Stimulated activated CD8-positive, alpha-beta memory T cell treated with anti-CD3 and anti-CD28 coated beads, Interleukin-7, amount 100 ng/mL, for 4 hours (primary cell): Measurements from ENCODE around the gene GRID2.

Experiments
- DNase-seq, 2 donors: peaks; one replicate each; pipeline ENCODE4 v3.0.0-alpha.2; 2020; ENCODE audit warnings: low read depth in 2 of 2

GRID2 gene

GRCh38 chr4:93072292-93072691 lies 768.5 kb downstream of the GRID2 start:
- DNase-seq, result no peak

GRCh38 chr4:93080316-93080715 lies 776.5 kb downstream of the GRID2 start:
- DNase-seq, result no peak

- DNase-seq, result no peak
Measured at GRCh38 chr4:93084599-93085305, 781.0 kb downstream of the GRID2 start.

- DNase-seq, result no peak
Measured at GRCh38 chr4:93086356-93086755, 782.6 kb downstream of the GRID2 start.

- no peak for DNase-seq
Measured at GRCh38 chr4:93092765-93093164, 789.0 kb downstream of the GRID2 start.

GRCh38 chr4:93103042-93103441 lies 799.3 kb downstream of the GRID2 start:
- no peak for DNase-seq

GRCh38 chr4:93116624-93117023 lies 812.9 kb downstream of the GRID2 start:
- DNase-seq, result no peak

DNA sequence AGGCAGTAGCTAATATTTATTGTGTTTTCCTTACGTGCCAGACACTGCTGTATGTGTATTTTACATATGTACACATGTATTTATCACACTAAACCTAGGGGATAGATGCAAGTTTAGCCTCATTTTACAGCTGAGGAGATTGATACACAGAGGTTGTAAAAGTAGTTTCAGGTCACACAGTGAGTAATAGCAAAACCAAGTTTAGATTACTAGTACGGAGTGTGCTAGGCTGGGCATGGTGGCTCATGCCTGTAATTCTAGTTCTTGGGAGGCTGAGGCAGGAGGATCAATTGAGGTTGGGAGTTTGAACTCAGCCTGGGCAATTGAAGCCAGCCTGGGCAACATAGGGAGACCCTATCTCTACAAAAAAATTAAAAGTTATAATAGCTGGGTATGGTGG lies 823.7 kb downstream of the GRID2 start:
- no peak for DNase-seq

- DNase-seq, result no peak
Measured at GRCh38 chr4:93132631-93133030, 828.9 kb downstream of the GRID2 start.

GRCh38 chr4:93139118-93139517 lies 835.4 kb downstream of the GRID2 start:
- no peak for DNase-seq

GRCh38 chr4:93143902-93144301 lies 840.1 kb downstream of the GRID2 start:
- DNase-seq, result no peak

DNA sequence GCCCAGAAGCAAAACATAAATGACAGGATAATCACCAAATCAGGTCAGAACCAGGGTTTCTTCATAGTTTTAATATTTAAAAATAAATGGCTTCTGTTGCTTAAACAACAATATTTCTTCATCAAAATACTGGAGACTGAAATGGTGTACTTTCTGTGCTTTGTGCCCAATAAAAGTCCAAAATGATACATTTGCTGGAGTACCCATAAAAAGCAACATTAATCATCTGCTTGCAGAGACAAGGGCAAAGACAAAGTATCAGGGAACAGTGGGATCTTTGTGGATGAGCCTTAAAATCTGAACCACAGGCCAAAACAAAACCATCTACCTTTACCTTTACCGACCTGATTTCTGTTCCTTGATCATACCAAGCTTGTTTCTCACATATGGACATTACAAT lies 840.9 kb downstream of the GRID2 start:
- DNase-seq, result no peak

DNA sequence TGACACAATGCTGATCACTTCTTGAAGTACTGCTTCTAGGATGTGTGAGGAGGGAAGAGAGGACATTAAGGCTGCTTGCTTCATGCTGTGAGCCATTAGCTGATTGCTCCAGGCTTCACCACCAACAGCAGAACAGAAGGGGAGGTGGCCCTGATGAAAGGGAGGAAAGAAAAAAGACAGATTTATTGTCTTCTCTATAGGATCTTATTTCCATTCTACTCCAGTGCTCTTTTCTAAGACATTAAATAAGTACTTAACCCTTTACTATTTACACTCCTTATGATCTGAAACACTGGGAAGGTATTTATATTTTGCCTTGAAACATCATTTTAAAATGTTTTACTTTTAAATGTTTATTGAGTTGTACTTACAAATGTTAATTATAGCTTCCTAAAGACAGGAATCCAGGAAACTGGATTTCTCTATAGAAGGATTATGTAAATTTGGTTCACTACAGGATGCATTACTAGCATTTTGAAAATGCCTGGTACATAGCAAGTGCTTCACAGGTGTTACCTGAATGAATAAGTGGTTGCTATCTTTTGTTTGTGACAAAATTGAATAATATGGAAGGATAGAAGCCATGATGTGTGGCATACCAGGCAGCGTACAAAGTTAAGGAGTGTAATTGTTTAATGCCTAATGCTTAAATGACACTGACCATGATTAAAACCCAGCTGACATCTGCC lies 843.9 kb downstream of the GRID2 start:
- no peak for DNase-seq

DNA sequence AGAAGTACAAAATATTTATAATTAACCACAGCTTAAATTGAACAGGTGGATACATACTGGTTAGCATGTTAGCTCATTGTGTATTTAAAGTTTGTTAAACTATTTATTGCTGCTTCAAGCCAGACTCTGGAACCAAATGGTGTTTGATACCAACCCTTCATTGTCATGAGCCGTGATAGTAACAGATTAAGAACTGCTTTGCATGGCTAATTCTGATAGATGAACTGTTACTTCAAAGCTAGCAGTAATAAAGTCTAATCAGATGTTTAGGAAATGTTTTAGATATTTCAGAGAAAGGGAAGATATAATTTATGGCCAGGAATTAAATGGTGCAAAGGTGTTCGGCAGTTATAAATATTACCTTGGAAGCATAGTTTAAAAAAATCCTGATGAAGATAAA lies 848.7 kb downstream of the GRID2 start:
- DNase-seq, result no peak

GRCh38 chr4:93157986-93158385 lies 854.2 kb downstream of the GRID2 start:
- no peak for DNase-seq

DNA sequence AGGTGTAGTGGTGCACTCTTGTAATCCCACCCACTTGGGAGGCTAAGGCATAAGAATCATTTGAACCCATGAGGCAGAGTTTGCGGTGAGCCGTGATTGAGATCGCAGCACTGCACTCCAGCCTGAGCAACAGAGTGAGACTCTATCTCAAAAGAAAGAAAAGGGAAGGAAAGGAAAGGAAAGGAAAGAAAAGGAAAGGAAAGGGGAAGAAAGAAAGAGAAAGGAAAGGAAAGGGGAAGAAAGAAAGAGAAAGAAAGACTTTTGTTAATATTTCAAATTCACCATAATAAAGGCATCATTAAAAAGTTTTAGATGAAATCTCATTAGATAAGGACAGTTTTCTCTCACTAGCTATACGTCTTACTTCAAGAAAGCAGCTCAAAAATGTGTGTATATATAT lies 864.3 kb downstream of the GRID2 start:
- DNase-seq, result no peak

- no peak for DNase-seq
Measured at GRCh38 chr4:93169966-93170365, 866.2 kb downstream of the GRID2 start.

GRCh38 chr4:93174598-93174997 lies 870.8 kb downstream of the GRID2 start:
- no peak for DNase-seq

DNA sequence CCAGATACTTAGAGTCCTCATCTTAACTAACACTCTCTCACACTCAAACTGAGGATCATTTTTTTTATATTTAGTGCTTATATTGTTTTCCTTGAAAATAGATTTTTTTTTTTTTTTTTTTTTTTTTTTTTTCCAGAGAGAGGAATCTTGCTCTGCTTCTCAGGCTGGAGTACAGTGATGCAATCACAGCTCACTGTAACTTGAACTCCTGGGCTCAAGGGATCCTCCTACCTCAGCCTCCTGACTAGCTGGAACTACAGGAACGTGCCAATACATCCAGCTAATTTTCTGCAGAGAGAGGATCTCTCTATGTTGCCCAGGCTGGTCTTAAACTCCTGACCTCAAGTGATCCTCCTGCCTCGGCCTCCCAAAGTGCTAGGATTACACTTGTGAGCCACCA lies 874.5 kb downstream of the GRID2 start:
- no peak for DNase-seq

DNA sequence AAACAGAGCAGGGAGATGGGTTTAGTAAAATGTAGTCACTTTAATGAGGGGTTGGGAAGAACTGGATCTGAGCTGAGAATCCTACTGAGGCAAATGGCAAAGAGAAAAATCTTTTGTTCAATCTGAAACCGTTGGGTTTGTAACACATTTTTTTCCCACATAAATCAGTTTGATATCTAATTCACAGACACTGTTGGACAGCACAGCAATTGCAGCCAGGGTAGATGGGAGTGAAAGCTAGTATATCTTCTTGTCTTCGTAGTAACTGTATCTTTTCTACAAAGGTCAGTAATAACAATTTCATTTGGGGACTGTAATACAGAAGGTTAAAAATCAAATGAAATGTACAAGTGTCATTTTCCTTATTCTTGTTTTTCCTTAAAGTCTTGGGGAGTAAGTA lies 875.3 kb downstream of the GRID2 start:
- no peak for DNase-seq

DNA sequence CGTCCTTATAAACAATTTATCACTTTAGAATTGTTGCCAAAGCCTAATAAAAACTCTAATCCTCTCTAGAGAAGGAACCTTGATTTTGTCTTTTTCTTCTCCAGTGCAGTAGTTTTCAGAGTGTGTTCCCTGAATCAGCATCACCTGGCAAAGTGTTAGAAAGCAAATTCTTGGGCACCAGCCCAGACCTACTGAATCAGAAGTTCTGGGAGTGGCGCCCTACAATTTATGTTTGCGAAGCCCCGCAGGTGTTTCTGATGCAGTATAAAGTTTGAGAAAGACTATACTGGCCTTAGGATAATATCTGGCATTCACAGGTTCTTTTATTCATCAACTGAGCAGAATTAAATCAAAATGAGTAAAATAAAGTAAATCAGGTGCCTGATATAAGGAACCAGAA lies 879.0 kb downstream of the GRID2 start:
- no peak for DNase-seq

DNA sequence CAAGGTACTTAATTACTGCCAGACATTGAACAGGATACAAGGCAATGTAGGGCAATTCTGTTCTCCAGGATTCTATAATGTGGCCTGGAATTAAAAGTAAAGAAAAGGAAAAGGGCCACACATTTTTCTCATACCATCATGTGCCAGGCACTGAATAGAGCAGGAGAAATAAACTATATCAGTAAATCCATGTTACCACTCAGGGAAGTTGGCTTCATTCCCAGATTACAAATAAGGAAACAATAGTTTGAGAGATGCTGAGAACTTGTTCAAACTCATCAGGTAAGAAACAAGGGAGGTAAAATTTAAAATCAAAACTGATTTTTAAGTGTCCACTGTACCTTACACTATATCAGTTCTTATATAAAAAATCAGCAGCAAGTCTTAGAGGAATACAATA lies 879.8 kb downstream of the GRID2 start:
- DNase-seq, result no peak

GRCh38 chr4:93184053-93184452 lies 880.3 kb downstream of the GRID2 start:
- no peak for DNase-seq

DNA sequence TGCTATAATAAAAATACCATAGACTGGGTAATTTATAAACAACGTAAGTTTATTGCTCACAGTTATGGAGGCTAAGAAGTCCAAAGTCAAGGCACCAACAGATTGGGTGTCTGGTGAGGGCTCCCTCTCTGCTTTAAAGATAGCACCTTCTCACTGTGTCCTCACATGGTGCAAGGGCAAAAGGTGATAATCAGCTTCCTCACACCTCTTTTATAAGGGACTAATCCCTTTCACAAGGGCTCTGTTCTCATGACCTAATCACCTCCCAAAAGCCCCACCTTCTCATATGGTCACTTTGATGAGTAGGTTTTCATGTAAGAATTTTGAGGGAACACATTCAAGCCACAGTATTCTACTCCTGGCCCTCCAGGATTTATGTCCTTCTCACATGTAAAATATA lies 883.1 kb downstream of the GRID2 start:
- no peak for DNase-seq
